ENCODE results near the gene GPX6.
"Not testable (repeated sequence)": the region's sequence is repeated elsewhere in the genome, so short reads cannot be mapped to it uniquely, and the experiment has no call there.

Gene GPX6

GRCh38 chr6:28485482-28485881 lies 30.1 kb downstream of the GPX6 start:
- no peak for DNase-seq (ENCODE audit: low read depth)

- DNase-seq (ENCODE audit: low read depth): no peak
These were observed 35.2 kb downstream of the GPX6 start for GRCh38 chr6:28480253-28480932.

GRCh38 chr6:28478518-28478917 lies 37.1 kb downstream of the GPX6 start:
- no peak for DNase-seq (ENCODE audit: low read depth)

- DNase-seq (ENCODE audit: low read depth): peak; percentile 83
These were observed 41.0 kb downstream of the GPX6 start for GRCh38 chr6:28474441-28475219.

- not testable (repeated sequence) for DNase-seq (ENCODE audit: low read depth)
These were observed 46.3 kb downstream of the GPX6 start for GRCh38 chr6:28469153-28469745.

- DNase-seq (ENCODE audit: low read depth): no peak
These were observed 47.5 kb downstream of the GPX6 start for GRCh38 chr6:28468056-28468455.

GRCh38 chr6:28462401-28462800 lies 53.2 kb downstream of the GPX6 start:
- DNase-seq (ENCODE audit: low read depth): no peak

- DNase-seq (ENCODE audit: low read depth): no peak
These were observed 57.0 kb downstream of the GPX6 start for GRCh38 chr6:28458568-28458967.

Measured in fibroblast of gingiva (primary cell).